NT2/D1 (cell line): ENCODE data around the gene BCL11B.

Experiments
- SUZ12 ChIP-seq: IDR thresholded peaks from 2 replicates; pipeline ENCODE4 v1.6.1; 2011; ENCODE audit not compliant: insufficient read length, insufficient read depth; ENCODE audit errors: extremely low read depth
- YY1 ChIP-seq: IDR thresholded peaks from 2 replicates; pipeline ENCODE4 v1.6.1; 2011; ENCODE audit not compliant: insufficient read length, insufficient read depth
- ZNF274 ChIP-seq: IDR thresholded peaks from 2 replicates; pipeline ENCODE4 v1.6.1; 2011; ENCODE audit warnings: mild to moderate bottlenecking, low read depth, low read length

GRCh38 chr14:99212199-99212598 lies 59.8 kb downstream of the BCL11B start:
- TF ChIP-seq YY1 (no peak), ZNF274 (no peak), SUZ12 (no peak)
